Measurements from ENCODE around the gene TTC34.

The TTC34 gene

GRCh38 chr1:2594001-2594640, 207.4 kb downstream of the TTC34 start:
- Mint-ChIP-seq H3K27me3 (no peaks in the 10 kb centered on the region), H3K4me1 (ENCODE audit: low read depth) (peaks cover 7% of the 10 kb centered on the region), H3K9me3 (ENCODE audit: low read depth) (peaks cover 3% of the 10 kb centered on the region), H3K36me3 (no peaks in the 10 kb centered on the region), H3K27ac (no peak overlapping the region), H3K4me3 (no peak overlapping the region)

- H3K4me1 Mint-ChIP-seq (ENCODE audit: low read depth), result peaks cover 7% of the 10 kb centered on the region
- no peaks in the 10 kb centered on the region for H3K9me3 Mint-ChIP-seq (ENCODE audit: low read depth)
- H3K27me3 Mint-ChIP-seq, result no peaks in the 10 kb centered on the region
- H3K27ac Mint-ChIP-seq, result no peak overlapping the region
- no peaks in the 10 kb centered on the region for H3K36me3 Mint-ChIP-seq
- H3K4me3 Mint-ChIP-seq, result no peak overlapping the region
These were observed 208.1 kb downstream of the TTC34 start for GRCh38 chr1:2593251-2593878.

- H3K36me3 Mint-ChIP-seq, result no peaks in the 10 kb centered on the region
- H3K9me3 Mint-ChIP-seq (ENCODE audit: low read depth), result no peaks in the 10 kb centered on the region
- peak overlapping the region; percentile 66 for H3K4me3 Mint-ChIP-seq
- no peaks in the 10 kb centered on the region for H3K27me3 Mint-ChIP-seq
- H3K27ac Mint-ChIP-seq, result peak overlapping the region; percentile 61
- H3K4me1 Mint-ChIP-seq (ENCODE audit: low read depth), result peaks cover 7% of the 10 kb centered on the region
These were observed 208.8 kb downstream of the TTC34 start for GRCh38 chr1:2592672-2593071.

GRCh38 chr1:2591581-2592261, 209.8 kb downstream of the TTC34 start:
- Mint-ChIP-seq H3K4me1 (ENCODE audit: low read depth) (peaks cover 7% of the 10 kb centered on the region), H3K9me3 (ENCODE audit: low read depth) (no peaks in the 10 kb centered on the region), H3K36me3 (no peaks in the 10 kb centered on the region), H3K27me3 (no peaks in the 10 kb centered on the region), H3K27ac (no peak overlapping the region), H3K4me3 (peak overlapping the region; percentile 44)

GRCh38 chr1:2591233-2591580, 210.3 kb downstream of the TTC34 start:
- H3K4me1 Mint-ChIP-seq (ENCODE audit: low read depth), result peaks cover 7% of the 10 kb centered on the region
- H3K36me3 Mint-ChIP-seq, result no peaks in the 10 kb centered on the region
- no peak overlapping the region for H3K27ac Mint-ChIP-seq
- H3K9me3 Mint-ChIP-seq (ENCODE audit: low read depth), result no peaks in the 10 kb centered on the region
- H3K27me3 Mint-ChIP-seq, result no peaks in the 10 kb centered on the region
- peak overlapping the region; percentile 34 for H3K4me3 Mint-ChIP-seq

- no peak overlapping the region for H3K4me3 Mint-ChIP-seq
- no peaks in the 10 kb centered on the region for H3K27me3 Mint-ChIP-seq
- H3K27ac Mint-ChIP-seq, result no peak overlapping the region
- no peaks in the 10 kb centered on the region for H3K9me3 Mint-ChIP-seq (ENCODE audit: low read depth)
- H3K4me1 Mint-ChIP-seq (ENCODE audit: low read depth), result peaks cover 7% of the 10 kb centered on the region
- H3K36me3 Mint-ChIP-seq, result no peaks in the 10 kb centered on the region
These were observed 211.0 kb downstream of the TTC34 start for GRCh38 chr1:2590233-2591141.

GRCh38 chr1:2589431-2590232, 211.9 kb downstream of the TTC34 start:
- Mint-ChIP-seq H3K4me3 (no peak overlapping the region), H3K36me3 (no peaks in the 10 kb centered on the region), H3K9me3 (ENCODE audit: low read depth) (no peaks in the 10 kb centered on the region), H3K27me3 (no peaks in the 10 kb centered on the region), H3K27ac (no peak overlapping the region), H3K4me1 (ENCODE audit: low read depth) (peaks cover 13% of the 10 kb centered on the region)

GRCh38 chr1:2588661-2589430, 212.6 kb downstream of the TTC34 start:
- no peaks in the 10 kb centered on the region for H3K27me3 Mint-ChIP-seq
- no peaks in the 10 kb centered on the region for H3K9me3 Mint-ChIP-seq (ENCODE audit: low read depth)
- H3K4me1 Mint-ChIP-seq (ENCODE audit: low read depth), result peaks cover 21% of the 10 kb centered on the region
- H3K27ac Mint-ChIP-seq, result no peak overlapping the region
- H3K36me3 Mint-ChIP-seq, result no peaks in the 10 kb centered on the region
- H3K4me3 Mint-ChIP-seq, result peak overlapping the region; percentile 27

GRCh38 chr1:2587860-2588571, 213.5 kb downstream of the TTC34 start:
- Mint-ChIP-seq H3K27ac (no peak overlapping the region), H3K4me1 (ENCODE audit: low read depth) (peaks cover 29% of the 10 kb centered on the region), H3K27me3 (no peaks in the 10 kb centered on the region), H3K4me3 (peak overlapping the region; percentile 76), H3K36me3 (no peaks in the 10 kb centered on the region), H3K9me3 (ENCODE audit: low read depth) (no peaks in the 10 kb centered on the region)

- no peaks in the 10 kb centered on the region for H3K36me3 Mint-ChIP-seq
- H3K4me3 Mint-ChIP-seq, result peak overlapping the region; percentile 76
- H3K27me3 Mint-ChIP-seq, result no peaks in the 10 kb centered on the region
- H3K4me1 Mint-ChIP-seq (ENCODE audit: low read depth), result peaks cover 29% of the 10 kb centered on the region
- H3K9me3 Mint-ChIP-seq (ENCODE audit: low read depth), result no peaks in the 10 kb centered on the region
- peak overlapping the region; percentile 34 for H3K27ac Mint-ChIP-seq
These were observed 214.2 kb downstream of the TTC34 start for GRCh38 chr1:2587071-2587859.

GRCh38 chr1:2586154-2587070, 215.1 kb downstream of the TTC34 start, which contains the start of gene PRXL2B:
TSS of gene PRXL2B (plus strand) at chr1:2586777. CDS start at chr1:2586886, 109 bp downstream.
- Mint-ChIP-seq H3K4me3 (peak within 1 kb of the TSS; percentile 90), H3K27ac (peak within 1 kb of the TSS; percentile 93), H3K27me3 (no peaks in the 10 kb centered on the region), H3K4me1 (ENCODE audit: low read depth) (peaks cover 35% of the 10 kb centered on the region), H3K9me3 (ENCODE audit: low read depth) (no peaks in the 10 kb centered on the region), H3K36me3 (peaks cover 2% of the 10 kb centered on the region)

Measured in activated naive CD8-positive, alpha-beta T cell (primary cell).